Endometrial microvascular endothelial cells (primary cell): ENCODE results near the gene CREBRF. TPM values are rescaled to one million over a fixed set of nuclear protein-coding genes. Genes with fewer than 3 reads are reported as not detected.
"Not testable (repeated sequence)": the region's sequence is repeated elsewhere in the genome, so short reads cannot be mapped to it uniquely, and the experiment has no call there.

Source experiments
- in situ Hi-C: cut with HindIII; loops from 2 replicates; pipeline ENCODE4 v1.10.0; 2017; ENCODE audit warnings: low sequenced_read_pairs, low pct_unique_long_range_greater_than_20kb; ENCODE audit errors: inconsistent ontology term
- total RNA-seq: library from RNA; depleted of rRNA; stranded (reverse); fragments of >200 nt; gene quantifications from one replicate; pipeline ENCODE4 v1.2.3, GENCODE V29; 2015; ENCODE audit errors: inconsistent ontology term

CREBRF gene
- total RNA-seq, 1 donor from 2014 or later: 5.2 TPM

- in situ Hi-C loops: no loop called here
These were observed 87.4 kb downstream of the CREBRF start for GRCh38 chr5:173143567-173143966.

- in situ Hi-C loops: no loop called here
These were observed 88.3 kb downstream of the CREBRF start, which contains the start of gene BNIP1 for GRCh38 chr5:173144200-173145176. BNIP1 (plus strand) TSS chr5:173144531; CDS start chr5:173144546, 15 bp downstream.

- in situ Hi-C loops: no loop called here
These were observed 92.2 kb downstream of the CREBRF start for GRCh38 chr5:173148354-173148753.

- in situ Hi-C loops: no loop called here
These were observed 96.4 kb downstream of the CREBRF start for GRCh38 chr5:173152547-173152946.

GRCh38 chr5:173153842-173154241 lies 97.7 kb downstream of the CREBRF start:
- in situ Hi-C loops: no loop called here

- in situ Hi-C loops: not testable (repeated sequence)
These were observed 98.5 kb downstream of the CREBRF start for GRCh38 chr5:173154619-173155018.

- in situ Hi-C loops: no loop called here
These were observed 99.8 kb downstream of the CREBRF start for GRCh38 chr5:173155912-173156311.

- in situ Hi-C loops: no loop called here
These were observed 102.2 kb downstream of the CREBRF start for GRCh38 chr5:173158366-173158765.

GRCh38 chr5:173159256-173159655 lies 103.1 kb downstream of the CREBRF start:
- in situ Hi-C loops: no loop called here

GRCh38 chr5:173161148-173161547 lies 105.0 kb downstream of the CREBRF start:
- in situ Hi-C loops: no loop called here

- in situ Hi-C loops: no loop called here
These were observed 107.1 kb downstream of the CREBRF start for GRCh38 chr5:173163219-173163618.

GRCh38 chr5:173165177-173166016 lies 109.2 kb downstream of the CREBRF start:
- in situ Hi-C loops: no loop called here

GRCh38 chr5:173172166-173172565 lies 116.0 kb downstream of the CREBRF start:
- in situ Hi-C loops: no loop called here

- in situ Hi-C loops: no loop called here
These were observed 119.4 kb downstream of the CREBRF start for GRCh38 chr5:173175523-173175922.

GRCh38 chr5:173178369-173178910 lies 122.3 kb downstream of the CREBRF start:
- in situ Hi-C loops: no loop called here

GRCh38 chr5:173180331-173180730 lies 124.2 kb downstream of the CREBRF start:
- in situ Hi-C loops: no loop called here

GRCh38 chr5:173187054-173187743 lies 131.0 kb downstream of the CREBRF start:
- in situ Hi-C loops: no loop called here

- in situ Hi-C loops: no loop called here
These were observed 132.1 kb downstream of the CREBRF start for GRCh38 chr5:173188280-173188679.
